ENCODE measurements around the gene BUB1. TPM values are rescaled to one million over a fixed set of nuclear protein-coding genes. Genes with fewer than 3 reads are reported as not detected.

BUB1 gene
- total and polyA plus RNA-seq, 9 of the 15 experiments (the other 6 are each of a cell fraction or from before 2014, with no cell fraction given): 73.4 to 247 (median 118) TPM

- in situ Hi-C loops (cut with MboI): no loop called here
- CTCF ChIA-PET (ENCODE audit: low intra/inter-chr PET ratio): no interaction called here
- POLR2A ChIA-PET: interaction anchor here (0.5 kb wide), 1 partner anchor 1887 kb away, joined by 3 read pairs; no protein-coding TSS in a partner anchor
These were observed 35.9 kb upstream of the BUB1 start for GRCh38 chr2:110713513-110714362.

More at GRCh38 chr2:110713513-110714362, 35.9 kb upstream of the BUB1 start:
- peak; percentile 46 for FAIRE-seq
- intact Hi-C loops (cut with micrococcal nuclease): no loop called here
- WGBS (ENCODE audit: insufficient coverage, low coverage, missing lambda C conversion rate): 10% methylated on average over 6 of the region's 6 CpGs
- ATAC-seq: peak; percentile 63
- TF ChIP-seq KAT2B (IDR thresholded peaks at IDR 0.05; ENCODE audit: low read depth, low read length) (no peak), ARID1B (IDR thresholded peaks at IDR 0.05) (0 out of 2 replicates have a peak, but pooled peaks have one; percentile 8), CBFA2T2 (conservative IDR thresholded peaks at IDR 0.05) (peak; percentile 47), RBM17 (IDR thresholded peaks at IDR 0.05; ENCODE audit: borderline replicate concordance, low read depth, low read length) (no peak), BCOR (IDR thresholded peaks at IDR 0.05) (no peak), CBFA2T3 (IDR thresholded peaks at IDR 0.05) (peak; percentile 67), DACH1 (IDR thresholded peaks at IDR 0.05; ENCODE audit: partially characterized antibody) (no peak), MTA2 (IDR thresholded peaks at IDR 0.05; ENCODE audit: low read depth) (no peak), ZNF699 (CRISPR knock-in tag; IDR thresholded peaks at IDR 0.05; ENCODE audit: insufficient replicate concordance) (no peak), FOSL1 (tag; conservative IDR thresholded peaks at IDR 0.05) (peak; percentile 62), ATF3 (IDR thresholded peaks at IDR 0.05) (peak; percentile 47; the same call in 1 of the 2 replicates), ATF3 (CRISPR knock-in tag; conservative IDR thresholded peaks at IDR 0.05) (no peak), TAL1 (IDR thresholded peaks at IDR 0.05) (0 out of 2 replicates have a peak, but pooled peaks have one; percentile 6), SREBF1 (IDR thresholded peaks at IDR 0.05; ENCODE audit: borderline replicate concordance, low read depth, low read length) (no peak), RUNX1 (IDR thresholded peaks at IDR 0.05; ENCODE audit: low read depth) (no peak)
- BruUV-seq (replicated peaks): no TSS peak
- Histone ChIP-seq H3K4me2 (ENCODE audit: insufficient read depth, low read length) (no peak overlapping the region), H3K36me3 (ENCODE audit: control insufficient read depth, insufficient read depth, low read length) (no peaks in the 10 kb centered on the region), H3K79me2 (ENCODE audit: control insufficient read depth, insufficient read depth, low read length) (no peaks in the 10 kb centered on the region), H3K4me3 (no peak overlapping the region), H3K27me3 (ENCODE audit: control insufficient read depth in 2 of 2, insufficient read depth in 2 of 2, low read length in 2 of 2) (peaks cover 2 to 9% of the 10 kb centered on the region in 2 experiments; a peak in 1 of 5 replicates), H3K9me1 (ENCODE audit: control insufficient read depth, insufficient read depth, low read length) (no peaks in the 10 kb centered on the region), H3K9me3 (replicated peaks; ENCODE audit: control insufficient read depth, insufficient read depth, low read depth, low read length) (no peaks in the 10 kb centered on the region), H3K27ac (ENCODE audit: extremely low read depth, low read depth, low read length) (no peak overlapping the region), H4K20me1 (replicated peaks; ENCODE audit: control insufficient read depth, insufficient read depth, low read length) (no peaks in the 10 kb centered on the region), H3K4me1 (replicated peaks in 1 of 2; ENCODE audit: control insufficient read depth in 2 of 2, insufficient read depth in 2 of 2, low read length in 2 of 2) (peaks cover 0 to 4% of the 10 kb centered on the region in 2 experiments; a peak in 2 of 5 replicates), H3K9ac (ENCODE audit: insufficient read depth in 1 of 2, low read depth in 2 of 2, low read length in 2 of 2) (no peak overlapping the region), H2AFZ (ENCODE audit: low read depth, low read length) (peak overlapping the region; percentile 23; the same call in 1 of the 2 replicates)
- no peak for DNase-seq (ENCODE audit: extremely low read depth in 1 of 4, low spot score in 3 of 4)

Measured in K562 (cell line).